NT2/D1 (cell line): ENCODE data around the gene TPM2.

Source experiments
- YY1 ChIP-seq: IDR thresholded peaks from 2 replicates; pipeline ENCODE4 v1.6.1; 2011; ENCODE audit not compliant: insufficient read length, insufficient read depth
- ZNF274 ChIP-seq: IDR thresholded peaks from 2 replicates; pipeline ENCODE4 v1.6.1; 2011; ENCODE audit warnings: mild to moderate bottlenecking, low read depth, low read length

DNA sequence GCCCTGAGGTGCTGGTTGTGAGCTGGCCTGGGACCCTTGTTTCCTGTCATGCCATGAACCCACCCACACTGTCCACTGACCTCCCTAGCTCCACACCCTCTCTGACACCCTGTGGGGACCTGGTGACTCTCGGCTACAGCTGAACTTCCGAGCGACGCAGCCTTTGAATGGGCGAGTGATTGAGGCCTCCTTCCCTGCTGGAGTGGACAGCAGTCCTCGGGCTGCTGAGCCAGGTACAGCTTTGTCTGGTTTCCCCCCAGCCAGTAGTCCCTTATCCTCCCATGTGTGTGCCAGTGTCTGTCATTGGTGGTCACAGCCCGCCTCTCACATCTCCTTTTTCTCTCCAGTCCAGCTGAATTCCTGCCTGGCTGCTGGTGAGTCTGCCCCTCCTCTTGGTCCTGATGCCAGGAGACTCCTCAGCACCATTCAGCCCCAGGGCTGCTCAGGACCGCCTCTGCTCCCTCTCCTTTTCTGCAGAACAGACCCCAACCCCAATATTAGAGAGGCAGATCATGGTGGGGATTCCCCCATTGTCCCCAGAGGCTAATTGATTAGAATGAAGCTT, 9.9 kb downstream of the TPM2 start:
- TF ChIP-seq ZNF274 (no peak), YY1 (no peak)
